ENCODE results near the gene PIK3CA. TPM values are rescaled to one million over a fixed set of nuclear protein-coding genes. Genes with fewer than 3 reads are reported as not detected.

PIK3CA gene
- total and polyA plus RNA-seq, 2 experiments from 2014 or later: 5.1 to 13.4 TPM

DNA sequence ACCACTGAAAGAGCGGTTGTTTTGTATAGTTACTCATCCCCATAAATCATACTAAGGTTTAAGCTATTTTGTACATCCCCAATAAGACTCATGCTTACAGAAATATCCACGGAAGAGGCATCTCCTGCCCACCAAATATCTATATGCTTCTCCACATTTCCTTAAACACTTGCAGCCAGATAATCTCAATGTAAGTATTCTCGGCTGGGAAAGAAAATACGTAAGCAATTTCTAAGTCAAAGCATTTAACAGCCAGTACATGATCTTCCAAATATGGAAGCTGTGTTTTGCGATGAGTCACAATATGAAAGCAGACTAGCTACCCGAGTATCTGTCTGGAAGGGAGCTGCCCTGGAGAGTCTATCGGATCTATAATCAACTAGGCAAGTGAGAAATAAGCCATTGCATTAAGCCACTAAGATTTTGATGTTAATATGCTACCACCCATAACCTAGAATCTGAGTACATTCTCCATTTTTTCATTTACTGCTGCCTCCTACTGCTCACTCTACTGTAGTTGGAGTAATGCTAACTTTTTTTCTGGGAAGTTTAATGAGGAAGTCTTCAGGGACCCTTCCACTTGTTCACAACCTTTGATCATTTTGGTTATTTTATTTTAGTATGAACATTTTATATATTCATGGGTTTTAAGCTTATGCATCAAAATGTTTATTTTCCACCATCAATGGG, 49.6 kb upstream of the PIK3CA start (continued):
- TF ChIP-seq, protein P1, sequence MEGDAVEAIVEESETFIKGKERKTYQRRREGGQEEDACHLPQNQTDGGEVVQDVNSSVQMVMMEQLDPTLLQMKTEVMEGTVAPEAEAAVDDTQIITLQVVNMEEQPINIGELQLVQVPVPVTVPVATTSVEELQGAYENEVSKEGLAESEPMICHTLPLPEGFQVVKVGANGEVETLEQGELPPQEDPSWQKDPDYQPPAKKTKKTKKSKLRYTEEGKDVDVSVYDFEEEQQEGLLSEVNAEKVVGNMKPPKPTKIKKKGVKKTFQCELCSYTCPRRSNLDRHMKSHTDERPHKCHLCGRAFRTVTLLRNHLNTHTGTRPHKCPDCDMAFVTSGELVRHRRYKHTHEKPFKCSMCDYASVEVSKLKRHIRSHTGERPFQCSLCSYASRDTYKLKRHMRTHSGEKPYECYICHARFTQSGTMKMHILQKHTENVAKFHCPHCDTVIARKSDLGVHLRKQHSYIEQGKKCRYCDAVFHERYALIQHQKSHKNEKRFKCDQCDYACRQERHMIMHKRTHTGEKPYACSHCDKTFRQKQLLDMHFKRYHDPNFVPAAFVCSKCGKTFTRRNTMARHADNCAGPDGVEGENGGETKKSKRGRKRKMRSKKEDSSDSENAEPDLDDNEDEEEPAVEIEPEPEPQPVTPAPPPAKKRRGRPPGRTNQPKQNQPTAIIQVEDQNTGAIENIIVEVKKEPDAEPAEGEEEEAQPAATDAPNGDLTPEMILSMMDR (conservative IDR thresholded peaks at IDR 0.05; ENCODE audit: low read depth in 2 of 2): no peak; a peak in 2 of 4 replicates
- TF ChIP-seq POLR2AphosphoS5 (IDR thresholded peaks at IDR 0.05; ENCODE audit: low read depth) (no peak), ZNF114 (CRISPR knock-in tag; IDR thresholded peaks at IDR 0.05) (no peak)

DNA sequence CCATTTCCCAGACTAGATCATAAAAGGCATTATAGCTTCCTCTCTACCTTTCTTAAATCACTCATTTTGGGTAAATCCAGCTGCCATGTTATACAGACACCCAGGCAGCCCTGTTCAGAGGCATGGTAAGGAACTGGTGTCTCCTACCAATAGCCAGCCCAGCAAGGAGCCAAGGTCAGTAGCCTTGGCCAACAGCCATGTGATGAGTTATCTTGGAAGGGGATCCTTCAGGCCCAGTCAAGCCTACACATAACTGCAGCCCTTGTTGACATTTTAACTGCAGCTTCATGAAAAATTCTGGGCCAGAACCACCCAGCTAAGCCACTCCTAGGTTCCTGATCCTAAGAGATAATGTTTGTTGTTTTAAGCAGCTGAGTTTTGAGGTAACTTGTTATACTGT, 47.5 kb upstream of the PIK3CA start:
- no peaks in the 10 kb centered on the region for H4K20me1 ChIP-seq (replicated peaks; ENCODE audit: insufficient read depth)
- no peaks in the 10 kb centered on the region for H3F3A ChIP-seq (replicated peaks; ENCODE audit: low read depth)
- Mint-ChIP-seq H3K36me3 (ENCODE audit: low read depth) (no peaks in the 10 kb centered on the region), H3K4me3 (no peak overlapping the region), H3K4me1 (no peaks in the 10 kb centered on the region; the same call in 2 of the 3 replicates), H3K27ac (no peak overlapping the region), H3K9me3 (no peaks in the 10 kb centered on the region), H3K27me3 (ENCODE audit: insufficient read depth, low read depth, poor library complexity) (no peaks in the 10 kb centered on the region)
- no peaks in the 10 kb centered on the region for H3K36me3 ChIP-seq (ENCODE audit: insufficient read depth)
- no peak overlapping the region for H3K27ac ChIP-seq (ENCODE audit: low read depth)
- DNase-seq (ENCODE audit: low spot score): no peak
- no peaks in the 10 kb centered on the region for H3K79me2 ChIP-seq (replicated peaks; ENCODE audit: insufficient read depth)
- H3K4me1 ChIP-seq (ENCODE audit: insufficient read depth): peaks cover 10% of the 10 kb centered on the region
- H3K27me3 ChIP-seq (ENCODE audit: insufficient read depth): no peaks in the 10 kb centered on the region
- no peak overlapping the region for H3K4me3 ChIP-seq
- no peak for ATAC-seq
- no peak overlapping the region for H3K4me2 ChIP-seq
- no peaks in the 10 kb centered on the region for H3K9me2 ChIP-seq (ENCODE audit: insufficient read depth)
- no peak for TF ChIP-seq POLR2AphosphoS5 (IDR thresholded peaks at IDR 0.05; ENCODE audit: low read depth)
- TF ChIP-seq, protein P2, sequence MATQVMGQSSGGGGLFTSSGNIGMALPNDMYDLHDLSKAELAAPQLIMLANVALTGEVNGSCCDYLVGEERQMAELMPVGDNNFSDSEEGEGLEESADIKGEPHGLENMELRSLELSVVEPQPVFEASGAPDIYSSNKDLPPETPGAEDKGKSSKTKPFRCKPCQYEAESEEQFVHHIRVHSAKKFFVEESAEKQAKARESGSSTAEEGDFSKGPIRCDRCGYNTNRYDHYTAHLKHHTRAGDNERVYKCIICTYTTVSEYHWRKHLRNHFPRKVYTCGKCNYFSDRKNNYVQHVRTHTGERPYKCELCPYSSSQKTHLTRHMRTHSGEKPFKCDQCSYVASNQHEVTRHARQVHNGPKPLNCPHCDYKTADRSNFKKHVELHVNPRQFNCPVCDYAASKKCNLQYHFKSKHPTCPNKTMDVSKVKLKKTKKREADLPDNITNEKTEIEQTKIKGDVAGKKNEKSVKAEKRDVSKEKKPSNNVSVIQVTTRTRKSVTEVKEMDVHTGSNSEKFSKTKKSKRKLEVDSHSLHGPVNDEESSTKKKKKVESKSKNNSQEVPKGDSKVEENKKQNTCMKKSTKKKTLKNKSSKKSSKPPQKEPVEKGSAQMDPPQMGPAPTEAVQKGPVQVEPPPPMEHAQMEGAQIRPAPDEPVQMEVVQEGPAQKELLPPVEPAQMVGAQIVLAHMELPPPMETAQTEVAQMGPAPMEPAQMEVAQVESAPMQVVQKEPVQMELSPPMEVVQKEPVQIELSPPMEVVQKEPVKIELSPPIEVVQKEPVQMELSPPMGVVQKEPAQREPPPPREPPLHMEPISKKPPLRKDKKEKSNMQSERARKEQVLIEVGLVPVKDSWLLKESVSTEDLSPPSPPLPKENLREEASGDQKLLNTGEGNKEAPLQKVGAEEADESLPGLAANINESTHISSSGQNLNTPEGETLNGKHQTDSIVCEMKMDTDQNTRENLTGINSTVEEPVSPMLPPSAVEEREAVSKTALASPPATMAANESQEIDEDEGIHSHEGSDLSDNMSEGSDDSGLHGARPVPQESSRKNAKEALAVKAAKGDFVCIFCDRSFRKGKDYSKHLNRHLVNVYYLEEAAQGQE (IDR thresholded peaks at IDR 0.05; ENCODE audit: unreplicated experiment): no peak
- TF ChIP-seq JUNB (IDR thresholded peaks at IDR 0.05; ENCODE audit: unreplicated experiment): no peak
- TF ChIP-seq, protein P3, sequence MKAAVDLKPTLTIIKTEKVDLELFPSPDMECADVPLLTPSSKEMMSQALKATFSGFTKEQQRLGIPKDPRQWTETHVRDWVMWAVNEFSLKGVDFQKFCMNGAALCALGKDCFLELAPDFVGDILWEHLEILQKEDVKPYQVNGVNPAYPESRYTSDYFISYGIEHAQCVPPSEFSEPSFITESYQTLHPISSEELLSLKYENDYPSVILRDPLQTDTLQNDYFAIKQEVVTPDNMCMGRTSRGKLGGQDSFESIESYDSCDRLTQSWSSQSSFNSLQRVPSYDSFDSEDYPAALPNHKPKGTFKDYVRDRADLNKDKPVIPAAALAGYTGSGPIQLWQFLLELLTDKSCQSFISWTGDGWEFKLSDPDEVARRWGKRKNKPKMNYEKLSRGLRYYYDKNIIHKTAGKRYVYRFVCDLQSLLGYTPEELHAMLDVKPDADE (IDR thresholded peaks at IDR 0.05): no peak
- no peak for TF ChIP-seq EZH2 (IDR thresholded peaks at IDR 0.05; ENCODE audit: low read depth, unreplicated experiment)
- TF ChIP-seq, protein P1 (conservative IDR thresholded peaks at IDR 0.05; ENCODE audit: low read depth in 2 of 2): no peak
- 0 out of 2 replicates have a peak overlapping the region, but pooled peaks have one; percentile 34 for H2AFZ ChIP-seq
